Measurements from ENCODE around the gene PLEKHA5.

The PLEKHA5 gene

GRCh38 chr12:19130224-19131024 lies 891 bp downstream of the PLEKHA5 start:
- FAIRE-seq: no peak

GRCh38 chr12:19131025-19131444 lies 1.5 kb downstream of the PLEKHA5 start:
- no peak for FAIRE-seq

GRCh38 chr12:19138551-19138950 lies 9.0 kb downstream of the PLEKHA5 start:
- no peak for FAIRE-seq

- FAIRE-seq: no peak
Observed at GRCh38 chr12:19138956-19139355, 9.4 kb downstream of the PLEKHA5 start.

GRCh38 chr12:19139615-19140194 lies 10.2 kb downstream of the PLEKHA5 start:
- FAIRE-seq: no peak

- no peak for FAIRE-seq
Observed at GRCh38 chr12:19140381-19141236, 11.1 kb downstream of the PLEKHA5 start.

GRCh38 chr12:19142499-19142898 lies 13.0 kb downstream of the PLEKHA5 start:
- no peak for FAIRE-seq

GRCh38 chr12:19144287-19144686 lies 14.8 kb downstream of the PLEKHA5 start:
- FAIRE-seq: no peak

GRCh38 chr12:19144985-19145384 lies 15.5 kb downstream of the PLEKHA5 start:
- no peak for FAIRE-seq

- FAIRE-seq: no peak
Observed at GRCh38 chr12:19148860-19149259, 19.3 kb downstream of the PLEKHA5 start.

- no peak for FAIRE-seq
Observed at GRCh38 chr12:19150273-19150900, 20.9 kb downstream of the PLEKHA5 start.

GRCh38 chr12:19151298-19151697 lies 21.8 kb downstream of the PLEKHA5 start:
- FAIRE-seq: no peak

- FAIRE-seq: no peak
Observed at GRCh38 chr12:19153396-19153795, 23.9 kb downstream of the PLEKHA5 start.

- no peak for FAIRE-seq
Observed at GRCh38 chr12:19154686-19155085, 25.2 kb downstream of the PLEKHA5 start.

GRCh38 chr12:19155981-19156734 lies 26.6 kb downstream of the PLEKHA5 start:
- no peak for FAIRE-seq

- FAIRE-seq: no peak
Observed at GRCh38 chr12:19158923-19159322, 29.4 kb downstream of the PLEKHA5 start.

- FAIRE-seq: no peak
Observed at GRCh38 chr12:19161216-19161615, 31.7 kb downstream of the PLEKHA5 start.

GRCh38 chr12:19165451-19165850 lies 35.9 kb downstream of the PLEKHA5 start:
- no peak for FAIRE-seq

GRCh38 chr12:19166387-19166786 lies 36.9 kb downstream of the PLEKHA5 start:
- FAIRE-seq: no peak

GRCh38 chr12:19166956-19167355 lies 37.4 kb downstream of the PLEKHA5 start:
- FAIRE-seq: no peak

- no peak for FAIRE-seq
Observed at GRCh38 chr12:19167708-19168107, 38.2 kb downstream of the PLEKHA5 start.

GRCh38 chr12:19168644-19169043 lies 39.1 kb downstream of the PLEKHA5 start:
- no peak for FAIRE-seq

Measured in TTC549 (cell line).